ENCODE results near the gene SERTAD2. TPM values are rescaled to one million over a fixed set of nuclear protein-coding genes. Genes with fewer than 3 reads are reported as not detected.

SERTAD2 gene
- total RNA-seq, 3 donors from 2014 or later, result 12.8 to 20.0 (median 17.0) TPM

GRCh38 chr2:64688909-64689308 is 35.2 kb upstream of the SERTAD2 start:
- H3K36me3 ChIP-seq, result no peaks in the 10 kb centered on the region
- DNase-seq (ENCODE audit: low spot score in 2 of 2), result no peak
- H3K27me3 ChIP-seq, result no peaks in the 10 kb centered on the region
- no peaks in the 10 kb centered on the region for H3K4me1 ChIP-seq
- TF ChIP-seq POLR2A (IDR thresholded peaks at IDR 0.05) (no peak), CTCF (IDR thresholded peaks at IDR 0.05) (no peak), POLR2AphosphoS5 (IDR thresholded peaks at IDR 0.05) (no peak)
- intact Hi-C loops (cut with DNase I; ENCODE audit: low total_unique reads), result no loop called here
- no peaks in the 10 kb centered on the region for H3K9me3 ChIP-seq
- no peak overlapping the region for H3K27ac ChIP-seq
- no peak overlapping the region for H3K4me3 ChIP-seq

GRCh38 chr2:64686283-64686956 is 32.7 kb upstream of the SERTAD2 start:
- no peak for DNase-seq (ENCODE audit: low spot score in 2 of 2)
- intact Hi-C loops (cut with DNase I; ENCODE audit: low total_unique reads), result no loop called here
- H3K27me3 ChIP-seq, result no peaks in the 10 kb centered on the region
- no peaks in the 10 kb centered on the region for H3K4me1 ChIP-seq
- no peak overlapping the region for H3K4me3 ChIP-seq
- no peaks in the 10 kb centered on the region for H3K9me3 ChIP-seq
- H3K36me3 ChIP-seq, result no peaks in the 10 kb centered on the region
- no peak for TF ChIP-seq CTCF (IDR thresholded peaks at IDR 0.05)
- no peak for TF ChIP-seq POLR2AphosphoS5 (IDR thresholded peaks at IDR 0.05)
- no peak for TF ChIP-seq POLR2A (IDR thresholded peaks at IDR 0.05)
- no peak overlapping the region for H3K27ac ChIP-seq

- Histone ChIP-seq H3K4me3 (no peak overlapping the region), H3K36me3 (no peaks in the 10 kb centered on the region), H3K9me3 (no peaks in the 10 kb centered on the region), H3K27ac (no peak overlapping the region), H3K27me3 (no peaks in the 10 kb centered on the region), H3K4me1 (no peaks in the 10 kb centered on the region)
- no peak for TF ChIP-seq CTCF (IDR thresholded peaks at IDR 0.05)
- no peak for TF ChIP-seq POLR2AphosphoS5 (IDR thresholded peaks at IDR 0.05)
- TF ChIP-seq POLR2A (IDR thresholded peaks at IDR 0.05), result no peak
- DNase-seq (ENCODE audit: low spot score in 2 of 2), result no peak
- intact Hi-C loops (cut with DNase I; ENCODE audit: low total_unique reads), result no loop called here
Observed at GRCh38 chr2:64685430-64685829, 31.7 kb upstream of the SERTAD2 start.

GRCh38 chr2:64683771-64684510 is 30.2 kb upstream of the SERTAD2 start:
- Histone ChIP-seq H3K27me3 (no peaks in the 10 kb centered on the region), H3K27ac (no peak overlapping the region), H3K4me3 (no peak overlapping the region), H3K4me1 (no peaks in the 10 kb centered on the region), H3K36me3 (no peaks in the 10 kb centered on the region), H3K9me3 (no peaks in the 10 kb centered on the region)
- no peak for DNase-seq (ENCODE audit: low spot score in 2 of 2)
- no peak for TF ChIP-seq CTCF (IDR thresholded peaks at IDR 0.05)
- TF ChIP-seq POLR2A (IDR thresholded peaks at IDR 0.05), result no peak
- TF ChIP-seq POLR2AphosphoS5 (IDR thresholded peaks at IDR 0.05), result no peak
- intact Hi-C loops (cut with DNase I; ENCODE audit: low total_unique reads), result no loop called here

GRCh38 chr2:64681479-64681967 is 27.8 kb upstream of the SERTAD2 start:
- Histone ChIP-seq H3K4me1 (no peaks in the 10 kb centered on the region), H3K9me3 (no peaks in the 10 kb centered on the region), H3K27ac (no peak overlapping the region), H3K36me3 (no peaks in the 10 kb centered on the region), H3K4me3 (no peak overlapping the region), H3K27me3 (no peaks in the 10 kb centered on the region)
- TF ChIP-seq POLR2A (IDR thresholded peaks at IDR 0.05) (no peak), POLR2AphosphoS5 (IDR thresholded peaks at IDR 0.05) (no peak), CTCF (IDR thresholded peaks at IDR 0.05) (no peak)
- DNase-seq (ENCODE audit: low spot score in 2 of 2), result no peak
- intact Hi-C loops (cut with DNase I; ENCODE audit: low total_unique reads), result no loop called here
